Measurements from ENCODE around the gene SEMA4C. TPM values are rescaled to one million over a fixed set of nuclear protein-coding genes. Genes with fewer than 3 reads are reported as not detected.

Gene SEMA4C
- total RNA-seq, 1 experiment from 2014 or later, result 23.5 TPM

- no peak for DNase-seq (ENCODE audit: low read depth)
Observed at GRCh38 chr2:96882906-96883305, 13.0 kb upstream of the SEMA4C start.

GRCh38 chr2:96882230-96882629, 12.3 kb upstream of the SEMA4C start:
- no peak for DNase-seq (ENCODE audit: low read depth)

- DNase-seq (ENCODE audit: low read depth), result no peak
Observed at GRCh38 chr2:96881349-96882195, 11.7 kb upstream of the SEMA4C start.

- DNase-seq (ENCODE audit: low read depth), result no peak
Observed at GRCh38 chr2:96880891-96881273, 11.0 kb upstream of the SEMA4C start.

GRCh38 chr2:96879545-96880040, 9.7 kb upstream of the SEMA4C start:
- DNase-seq (ENCODE audit: low read depth), result no peak

GRCh38 chr2:96878796-96879544, 9.1 kb upstream of the SEMA4C start:
- no peak for DNase-seq (ENCODE audit: low read depth)

GRCh38 chr2:96878171-96878570, 8.3 kb upstream of the SEMA4C start:
- no peak for DNase-seq (ENCODE audit: low read depth)

GRCh38 chr2:96877631-96878092, 7.8 kb upstream of the SEMA4C start:
- DNase-seq (ENCODE audit: low read depth), result peak; percentile 55

GRCh38 chr2:96877042-96877451, 7.2 kb upstream of the SEMA4C start:
- no peak for DNase-seq (ENCODE audit: low read depth)

- DNase-seq (ENCODE audit: low read depth), result peak; percentile 90
Observed at GRCh38 chr2:96876269-96877041, 6.6 kb upstream of the SEMA4C start.

GRCh38 chr2:96875498-96876268, 5.8 kb upstream of the SEMA4C start:
- no peak for DNase-seq (ENCODE audit: low read depth)

GRCh38 chr2:96874198-96874831, 4.4 kb upstream of the SEMA4C start:
- no peak for DNase-seq (ENCODE audit: low read depth)

GRCh38 chr2:96873651-96874096, 3.8 kb upstream of the SEMA4C start:
- DNase-seq (ENCODE audit: low read depth), result no peak

- DNase-seq (ENCODE audit: low read depth), result peak; percentile 78
Observed at GRCh38 chr2:96872591-96873349, 2.9 kb upstream of the SEMA4C start.

- DNase-seq (ENCODE audit: low read depth), result peak; percentile 41
Observed at GRCh38 chr2:96870626-96871255, 861 bp upstream of the SEMA4C start.

GRCh38 chr2:96869281-96869821, 529 bp downstream of the SEMA4C start:
- DNase-seq (ENCODE audit: low read depth), result peak; percentile 70

- peak; percentile 95 for DNase-seq (ENCODE audit: low read depth)
Observed at GRCh38 chr2:96868555-96869280, 1.2 kb downstream of the SEMA4C start.

Measured in Daoy (cell line).